K562 (cell line): ENCODE data around the gene SST. TPM values are rescaled to one million over a fixed set of nuclear protein-coding genes. Genes with fewer than 3 reads are reported as not detected.

Experiments used
- ATAC-seq: fragments of 200-7000 bp; cut with Tn5 transposase; 3 replicates; pipeline ENCODE4 v1.9.1; 2020; ENCODE audit warnings: moderate library complexity
- BruUV-seq: library from RNA; stranded (reverse); fragments of 400-500 nt; replicated peaks from 2 replicates; lab custom pipeline; 2021; lab: Mats Ljungman, UMichigan
- CTCF ChIA-PET: fragments of 300-600 bp; formaldehyde crosslinking; extraction: SDS; loops from one replicate; lab custom pipeline; 2021; ENCODE audit warnings: low intra/inter-chr PET ratio; lab: Yijun Ruan, JAX
- POLR2A ChIA-PET: fragments of 300-600, 350-650 bp; sonication (Branson Sonifier 250); formaldehyde crosslinking; extraction: SDS; loops from one replicate; lab custom pipeline; 2021; ENCODE audit warnings: antibody characterized with exemption, inconsistent platforms; lab: Yijun Ruan, JAX
- DNase-seq, 4 experiments: peaks; one replicate each; pipeline versions ENCODE4 v3.0.0 to v3.0.0-alpha.2; 2011 to 2018; ENCODE audit warnings: low spot score in 3 of 4, mixed read lengths in 3 of 4; ENCODE audit errors: extremely low read depth in 1 of 4
- FAIRE-seq: peaks from 2 replicates; lab custom pipeline; 2011; peaks lifted over from hg19 to GRCh38; lab: Jason Lieb, UNC
- H2AFZ ChIP-seq: 2 replicates; pipeline ENCODE4 v1.6.0; 2011; ENCODE audit warnings: low read depth, low read length, control low read depth, inconsistent platforms
- H3K27ac ChIP-seq: fragments of 200-600 bp; 3 replicates; pipeline ENCODE4 v1.8.0; 2011; ENCODE audit warnings: low read depth, mild to moderate bottlenecking, control low read depth, inconsistent platforms, low read length, moderate library complexity, mixed read lengths; ENCODE audit errors: extremely low read depth
- H3K27me3 ChIP-seq, 2 experiments: fragments of 300-600 bp in 1 of 2; 2 replicates in 1 of 2; 3 replicates in 1 of 2; pipeline versions ENCODE4 v1.6.0 to v1.8.0; 2011; ENCODE audit warnings: inconsistent platforms in 2 of 2, low read length in 2 of 2, mild to moderate bottlenecking in 1 of 2, mixed read lengths in 1 of 2, moderate library complexity in 1 of 2; ENCODE audit not compliant: control insufficient read depth in 2 of 2, insufficient read depth in 2 of 2
- H3K36me3 ChIP-seq: fragments of 300-600 bp; 3 replicates; pipeline ENCODE4 v1.8.0; 2011; ENCODE audit warnings: mild to moderate bottlenecking, low read length, inconsistent platforms; ENCODE audit not compliant: control insufficient read depth, insufficient read depth
- H3K4me1 ChIP-seq, 2 experiments: fragments of 200-600 bp in 1 of 2; replicated peaks in 1 of 2; 2 replicates in 1 of 2; 3 replicates in 1 of 2; pipeline versions ENCODE4 v1.5.1 to v1.8.0; 2011; ENCODE audit warnings: inconsistent platforms in 2 of 2, low read length in 2 of 2, mild to moderate bottlenecking in 1 of 2, mixed read lengths in 1 of 2, moderate library complexity in 1 of 2; ENCODE audit not compliant: control insufficient read depth in 2 of 2, insufficient read depth in 2 of 2
- H3K4me2 ChIP-seq: 2 replicates; pipeline ENCODE4 v1.6.1; 2011; ENCODE audit warnings: low read length, control low read depth, inconsistent platforms, mixed read lengths; ENCODE audit not compliant: insufficient read depth
- H3K4me3 ChIP-seq: fragments of 200-600 bp; sonication (generic), shearing (Covaris generic); 2 replicates; pipeline ENCODE4 v1.5.1; 2016; ENCODE audit warnings: control low read depth, inconsistent platforms
- H3K79me2 ChIP-seq: fragments of 200-600 bp; 3 replicates; pipeline ENCODE4 v1.8.0; 2011; ENCODE audit warnings: low read length, inconsistent platforms; ENCODE audit not compliant: control insufficient read depth, insufficient read depth
- H3K9ac ChIP-seq, 2 experiments: 2 replicates each; pipeline versions ENCODE4 v1.6.0 to v1.6.1; 2011; ENCODE audit warnings: low read depth in 2 of 2, low read length in 2 of 2, control low read depth in 1 of 2, inconsistent platforms in 1 of 2, mild to moderate bottlenecking in 1 of 2, mixed read lengths in 1 of 2; ENCODE audit not compliant: insufficient read depth in 1 of 2
- H3K9me1 ChIP-seq: one replicate; pipeline ENCODE4 v1.6.0; 2011; ENCODE audit warnings: inconsistent platforms, mild to moderate bottlenecking, low read length, moderate library complexity; ENCODE audit not compliant: control insufficient read depth, insufficient read depth
- H3K9me3 ChIP-seq: replicated peaks from 2 replicates; pipeline ENCODE4 v1.5.1; 2011; ENCODE audit warnings: low read depth, low read length, inconsistent platforms; ENCODE audit not compliant: control insufficient read depth, insufficient read depth
- H4K20me1 ChIP-seq: replicated peaks from 2 replicates; pipeline ENCODE4 v1.6.1; 2011; ENCODE audit warnings: low read length, inconsistent platforms, mixed read lengths; ENCODE audit not compliant: control insufficient read depth, insufficient read depth
- CBFB ChIP-seq: sonication (generic); formaldehyde crosslinking; IDR thresholded peaks from 2 replicates; pipeline ENCODE4 v1.4.0; 2020; ENCODE audit warnings: mild to moderate bottlenecking, missing genetic modification reagents
- CXXC5 ChIP-seq: fragments of 250-450 bp; sonication (Bioruptor Pico); IDR thresholded peaks from 2 replicates; pipeline ENCODE4 v1.8.0; 2022; ENCODE audit warnings: inconsistent platforms, mild to moderate bottlenecking, moderate library complexity
- EWSR1 ChIP-seq: fragments of 450-650 bp; IDR thresholded peaks from 2 replicates; pipeline ENCODE4 v1.6.1; 2018; ENCODE audit warnings: borderline replicate concordance, mild to moderate bottlenecking, low read depth, moderate library complexity; ENCODE audit not compliant: partially characterized antibody
- FOS ChIP-seq: IDR thresholded peaks from 3 replicates; pipeline ENCODE4 v1.6.1; 2011; ENCODE audit not compliant: insufficient read length; ENCODE audit errors: extremely low read depth
- MCM2 ChIP-seq: fragments of 450-650 bp; IDR thresholded peaks from 2 replicates; pipeline ENCODE4 v1.6.1; 2017; ENCODE audit warnings: low read depth, mild to moderate bottlenecking
- MCM5 ChIP-seq: fragments of 450-650 bp; IDR thresholded peaks from 2 replicates; pipeline ENCODE4 v1.6.1; 2016; ENCODE audit warnings: low read depth
- SLC30A9 ChIP-seq: fragments of 250-450 bp; sonication (Bioruptor Pico); IDR thresholded peaks from 2 replicates; pipeline ENCODE4 v1.8.0; 2022; ENCODE audit warnings: mild to moderate bottlenecking, moderate library complexity
- SREBF2 ChIP-seq: sonication (generic); formaldehyde crosslinking; IDR thresholded peaks from 2 replicates; pipeline ENCODE4 v1.4.0; 2020; ENCODE audit warnings: mild to moderate bottlenecking, missing genetic modification reagents
- TEAD4 ChIP-seq, 2 experiments: sonication (generic) in 1 of 2; formaldehyde crosslinking in 1 of 2; IDR thresholded peaks; 2 replicates each; pipeline versions ENCODE4 v1.6.1 to v1.8.0; 2012 to 2022; ENCODE audit warnings: borderline replicate concordance in 1 of 2, inconsistent platforms in 1 of 2, low read length in 1 of 2, mild to moderate bottlenecking in 1 of 2, missing genetic modification reagents in 1 of 2
- THAP7 ChIP-seq: fragments of 250-450 bp; sonication (Bioruptor Pico); IDR thresholded peaks from 2 replicates; pipeline ENCODE4 v1.5.0; 2021
- ZNF197 ChIP-seq: fragments of 200-800 bp; sonication (Bioruptor generic); IDR thresholded peaks from 2 replicates; pipeline ENCODE4 v1.6.1; 2016; ENCODE audit warnings: low read depth, missing genetic modification characterization, missing compliant biosample characterization
- ZNF224 ChIP-seq: sonication (generic); formaldehyde crosslinking; IDR thresholded peaks from 2 replicates; pipeline ENCODE4 v1.8.0; 2022; ENCODE audit warnings: mild to moderate bottlenecking, missing genetic modification reagents
- ZNF511 ChIP-seq: sonication (generic); formaldehyde crosslinking; IDR thresholded peaks from 2 replicates; pipeline ENCODE4 v1.8.0; 2022; ENCODE audit warnings: mild to moderate bottlenecking, missing genetic modification reagents
- ZNF780A ChIP-seq: fragments of 250-450 bp; sonication (Bioruptor Pico); IDR thresholded peaks from 2 replicates; pipeline ENCODE4 v1.5.0; 2021; ENCODE audit warnings: mild to moderate bottlenecking
- in situ Hi-C: fragments of 300-500 bp; cut with MboI; formaldehyde crosslinking; loops from 4 replicates; pipeline ENCODE4 v1.15.0; 2018; ENCODE audit warnings: inconsistent platforms, mixed read lengths
- intact Hi-C: fragments of 100-400 bp; cut with micrococcal nuclease; formaldehyde crosslinking; loops from 2 replicates; pipeline ENCODE4 v1.14.2; 2022
- polyA plus RNA-seq, 8 experiments: library from polyadenylated mRNA; depleted of rRNA in 4 of 8; stranded (reverse) in 5 of 8; unstranded in 3 of 8; fragments of >200 nt; fragmentation: Nextera tagmentation in 2 of 8; fragmentation: Illumina TruSeq in 1 of 8; extraction: Ambion mirVana in 2 of 8; extraction: Trizol in 1 of 8; gene quantifications; 2 replicates each; pipeline versions ENCODE4 v1.2.1 to v1.2.3, GENCODE V29; 2011 to 2014; ENCODE audit warnings: inconsistent platforms in 1 of 8, missing spikeins in 1 of 8
- total RNA-seq, 7 experiments: library from RNA; depleted of rRNA in 6 of 7; stranded (reverse); fragments of >200 nt in 6 of 7; fragmentation: Illumina TruSeq in 2 of 7; extraction: Trizol in 2 of 7; gene quantifications; 2 replicates each; pipeline versions ENCODE4 v1.2.1 to v1.2.3, GENCODE V29; 2011 to 2021; ENCODE audit warnings: low replicate concordance in 1 of 7
- TF ChIP-seq, protein P1 (sequence below): sonication (generic); formaldehyde crosslinking; IDR thresholded peaks from 2 replicates; pipeline ENCODE4 v1.8.1; 2023; ENCODE audit warnings: mild to moderate bottlenecking, missing genetic modification reagents
- TF ChIP-seq, protein P2 (sequence below): sonication (generic); formaldehyde crosslinking; IDR thresholded peaks from 2 replicates; pipeline ENCODE4 v1.8.0; 2022; ENCODE audit warnings: mild to moderate bottlenecking, missing genetic modification reagents

The SST gene
- total and polyA plus RNA-seq, 9 of the 15 experiments (the other 6 are each of a cell fraction or from before 2014, with no cell fraction given) = not detected

GRCh38 chr3:187708696-187709095 is 38.5 kb upstream of the SST start:
- CTCF ChIA-PET = no interaction called here
- in situ Hi-C loops = no loop called here
- no peak for FAIRE-seq
- TF ChIP-seq, protein P1, sequence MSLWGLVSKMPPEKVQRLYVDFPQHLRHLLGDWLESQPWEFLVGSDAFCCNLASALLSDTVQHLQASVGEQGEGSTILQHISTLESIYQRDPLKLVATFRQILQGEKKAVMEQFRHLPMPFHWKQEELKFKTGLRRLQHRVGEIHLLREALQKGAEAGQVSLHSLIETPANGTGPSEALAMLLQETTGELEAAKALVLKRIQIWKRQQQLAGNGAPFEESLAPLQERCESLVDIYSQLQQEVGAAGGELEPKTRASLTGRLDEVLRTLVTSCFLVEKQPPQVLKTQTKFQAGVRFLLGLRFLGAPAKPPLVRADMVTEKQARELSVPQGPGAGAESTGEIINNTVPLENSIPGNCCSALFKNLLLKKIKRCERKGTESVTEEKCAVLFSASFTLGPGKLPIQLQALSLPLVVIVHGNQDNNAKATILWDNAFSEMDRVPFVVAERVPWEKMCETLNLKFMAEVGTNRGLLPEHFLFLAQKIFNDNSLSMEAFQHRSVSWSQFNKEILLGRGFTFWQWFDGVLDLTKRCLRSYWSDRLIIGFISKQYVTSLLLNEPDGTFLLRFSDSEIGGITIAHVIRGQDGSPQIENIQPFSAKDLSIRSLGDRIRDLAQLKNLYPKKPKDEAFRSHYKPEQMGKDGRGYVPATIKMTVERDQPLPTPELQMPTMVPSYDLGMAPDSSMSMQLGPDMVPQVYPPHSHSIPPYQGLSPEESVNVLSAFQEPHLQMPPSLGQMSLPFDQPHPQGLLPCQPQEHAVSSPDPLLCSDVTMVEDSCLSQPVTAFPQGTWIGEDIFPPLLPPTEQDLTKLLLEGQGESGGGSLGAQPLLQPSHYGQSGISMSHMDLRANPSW (CRISPR knock-in tag) = no peak
- TF ChIP-seq FOS (no peak), ZNF224 (CRISPR knock-in tag) (no peak), CBFB (no peak), EWSR1 (no peak), MCM5 (no peak), MCM2 (no peak), CXXC5 (no peak), ZNF197 (CRISPR knock-in tag) (no peak), SREBF2 (no peak), ZNF780A (CRISPR knock-in tag) (no peak), SLC30A9 (CRISPR knock-in tag) (no peak), ZNF511 (CRISPR knock-in tag) (no peak), TEAD4 (IDR thresholded peaks at IDR 0.05; ENCODE audit: low read length) (no peak), TEAD4 (CRISPR knock-in tag; IDR thresholded peaks at IDR 0.05; ENCODE audit: borderline replicate concordance) (no peak), THAP7 (CRISPR knock-in tag) (no peak)
- TF ChIP-seq, protein P2, sequence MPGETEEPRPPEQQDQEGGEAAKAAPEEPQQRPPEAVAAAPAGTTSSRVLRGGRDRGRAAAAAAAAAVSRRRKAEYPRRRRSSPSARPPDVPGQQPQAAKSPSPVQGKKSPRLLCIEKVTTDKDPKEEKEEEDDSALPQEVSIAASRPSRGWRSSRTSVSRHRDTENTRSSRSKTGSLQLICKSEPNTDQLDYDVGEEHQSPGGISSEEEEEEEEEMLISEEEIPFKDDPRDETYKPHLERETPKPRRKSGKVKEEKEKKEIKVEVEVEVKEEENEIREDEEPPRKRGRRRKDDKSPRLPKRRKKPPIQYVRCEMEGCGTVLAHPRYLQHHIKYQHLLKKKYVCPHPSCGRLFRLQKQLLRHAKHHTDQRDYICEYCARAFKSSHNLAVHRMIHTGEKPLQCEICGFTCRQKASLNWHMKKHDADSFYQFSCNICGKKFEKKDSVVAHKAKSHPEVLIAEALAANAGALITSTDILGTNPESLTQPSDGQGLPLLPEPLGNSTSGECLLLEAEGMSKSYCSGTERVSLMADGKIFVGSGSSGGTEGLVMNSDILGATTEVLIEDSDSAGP (CRISPR knock-in tag) = no peak

More at GRCh38 chr3:187708696-187709095, 38.5 kb upstream of the SST start:
- intact Hi-C loops = no loop called here
- H2AFZ ChIP-seq = no peak overlapping the region
- BruUV-seq = no TSS peak
- H3K79me2 ChIP-seq = no peaks in the 10 kb centered on the region
- peaks cover 0 to 6% of the 10 kb centered on the region in 2 experiments; a peak in 1 of 5 replicates for H3K27me3 ChIP-seq
- POLR2A ChIA-PET = interaction anchor here (0.6 kb wide), 1 partner anchor 12 kb away, joined by 3 read pairs; no protein-coding TSS in a partner anchor
- H4K20me1 ChIP-seq = no peaks in the 10 kb centered on the region
- H3K4me1 ChIP-seq = no peaks in the 10 kb centered on the region
- H3K9me1 ChIP-seq = no peaks in the 10 kb centered on the region
- no peak overlapping the region for H3K4me3 ChIP-seq
- H3K36me3 ChIP-seq = no peaks in the 10 kb centered on the region
- ATAC-seq (no peak), DNase-seq (no peak)
- H3K9me3 ChIP-seq = no peaks in the 10 kb centered on the region
- no peak overlapping the region for H3K27ac ChIP-seq
- no peak overlapping the region for H3K9ac ChIP-seq
- no peak overlapping the region for H3K4me2 ChIP-seq
